Liver (tissue), 9 donors: ENCODE results near the gene TEC. TPM values are rescaled to one million over a fixed set of nuclear protein-coding genes. Genes with fewer than 3 reads are reported as not detected.
A peak's percentile ranks its signal among the peaks of the same experiment; 100 is the strongest.

Experiments used
- DNase-seq: peaks from one replicate; pipeline ENCODE4 v3.0.0-alpha.2; 2017; ENCODE audit warnings: low spot score
- H3K27ac ChIP-seq, 2 donors: one replicate each; pipeline ENCODE4 v1.7.0; 2013; ENCODE audit warnings: inconsistent platforms in 2 of 2, low read length in 2 of 2, control low read depth in 1 of 2, low read depth in 1 of 2, mild to moderate bottlenecking in 1 of 2
- H3K27me3 ChIP-seq, 4 donors: one replicate each; pipeline versions ENCODE4 v1.6.1 to v1.7.0; 2013; ENCODE audit warnings: low read length in 3 of 4, inconsistent platforms in 1 of 4, mild to moderate bottlenecking in 1 of 4, moderate library complexity in 1 of 4; ENCODE audit not compliant: control insufficient read depth in 4 of 4, insufficient read depth in 4 of 4
- H3K36me3 ChIP-seq, 4 donors: one replicate each; pipeline versions ENCODE4 v1.6.1 to v1.7.0; 2013; ENCODE audit warnings: low read length in 3 of 4, mild to moderate bottlenecking in 3 of 4, low read depth in 1 of 4, moderate library complexity in 1 of 4; ENCODE audit not compliant: control insufficient read depth in 4 of 4, insufficient read depth in 3 of 4
- H3K4me1 ChIP-seq, 4 donors: one replicate each; pipeline versions ENCODE4 v1.6.1 to v1.7.0; 2013; ENCODE audit warnings: low read length in 3 of 4, mild to moderate bottlenecking in 3 of 4, moderate library complexity in 1 of 4; ENCODE audit not compliant: control insufficient read depth in 4 of 4, insufficient read depth in 4 of 4
- H3K4me3 ChIP-seq, 3 donors: one replicate each; pipeline versions ENCODE4 v1.6.1 to v1.7.0; 2013; ENCODE audit warnings: low read length in 3 of 3, control low read depth in 1 of 3, low read depth in 1 of 3, mild to moderate bottlenecking in 1 of 3
- H3K9ac ChIP-seq, 2 donors: one replicate each; pipeline ENCODE4 v1.7.0; 2013; ENCODE audit warnings: low read length in 2 of 2, mild to moderate bottlenecking in 2 of 2, moderate library complexity in 2 of 2, control low read depth in 1 of 2, low read depth in 1 of 2
- H3K9me3 ChIP-seq, 4 donors: one replicate each; pipeline versions ENCODE4 v1.6.1 to v1.7.0; 2013; ENCODE audit warnings: low read length in 3 of 4; ENCODE audit not compliant: control insufficient read depth in 4 of 4
- ATF3 ChIP-seq: IDR thresholded peaks from 2 replicates; pipeline ENCODE4 v1.6.1; 2016; ENCODE audit warnings: antibody characterized with exemption
- FOXA1 ChIP-seq: IDR thresholded peaks from 2 replicates; pipeline ENCODE4 v1.6.1; 2016; ENCODE audit warnings: antibody characterized with exemption
- GABPA ChIP-seq, 2 donors: IDR thresholded peaks in 1 of 2; conservative IDR thresholded peaks in 1 of 2; 2 replicates each; pipeline ENCODE4 v1.6.1; 2016; ENCODE audit warnings: antibody characterized with exemption in 2 of 2, mild to moderate bottlenecking in 1 of 2, moderate library complexity in 1 of 2
- HNF4A ChIP-seq, 2 donors: conservative IDR thresholded peaks; 2 replicates each; pipeline ENCODE4 v1.6.1; 2016; ENCODE audit warnings: antibody characterized with exemption in 2 of 2, mild to moderate bottlenecking in 2 of 2
- HNF4G ChIP-seq: IDR thresholded peaks from 2 replicates; pipeline ENCODE4 v1.6.1; 2016; ENCODE audit warnings: antibody characterized with exemption
- JUND ChIP-seq, 2 donors: IDR thresholded peaks; 2 replicates each; pipeline ENCODE4 v1.6.1; 2016; ENCODE audit warnings: antibody characterized with exemption in 2 of 2
- NR2F2 ChIP-seq: IDR thresholded peaks from 2 replicates; pipeline ENCODE4 v1.6.1; 2016; ENCODE audit warnings: antibody characterized with exemption
- RAD21 ChIP-seq, 2 donors: IDR thresholded peaks; 2 replicates each; pipeline ENCODE4 v1.6.1; 2016; ENCODE audit warnings: antibody characterized with exemption in 2 of 2, mild to moderate bottlenecking in 2 of 2
- RXRA ChIP-seq, 2 donors: IDR thresholded peaks; 2 replicates each; pipeline ENCODE4 v1.6.1; 2017 to 2018; ENCODE audit warnings: antibody characterized with exemption in 2 of 2, mild to moderate bottlenecking in 1 of 2
- SP1 ChIP-seq: IDR thresholded peaks from 2 replicates; pipeline ENCODE4 v1.6.1; 2018; ENCODE audit warnings: antibody characterized with exemption, mild to moderate bottlenecking
- TAF1 ChIP-seq: conservative IDR thresholded peaks from 2 replicates; pipeline ENCODE4 v1.6.1; 2016; ENCODE audit warnings: antibody characterized with exemption, mild to moderate bottlenecking
- YY1 ChIP-seq: IDR thresholded peaks from 2 replicates; pipeline ENCODE4 v1.6.1; 2016; ENCODE audit warnings: antibody characterized with exemption, mild to moderate bottlenecking
- ZBTB33 ChIP-seq: IDR thresholded peaks from 2 replicates; pipeline ENCODE4 v1.6.1; 2016; ENCODE audit warnings: antibody characterized with exemption
- WGBS: extraction: QIAGEN DNeasy Blood & Tissue Kit; methylation state at CpG from one replicate; pipeline ENCODE4 v1.1.7; 2013; 5-methylcytosine and 5-hydroxymethylcytosine counted together
- polyA plus RNA-seq, 2 donors: library from polyadenylated mRNA; stranded (reverse) in 1 of 2; unstranded in 1 of 2; fragments of 200-250 nt in 1 of 2; fragments of >200 nt in 1 of 2; fragmentation: Nextera tagmentation in 1 of 2; extraction: Ambion mirVana in 1 of 2; gene quantifications; one replicate each; pipeline versions ENCODE4 v1.2.1 to v1.2.3, GENCODE V29; 2013 to 2015
- total RNA-seq, 2 donors: library from RNA; depleted of rRNA; stranded (reverse); fragments of >200 nt; gene quantifications; one replicate each; pipeline ENCODE4 v1.2.3, GENCODE V29; 2014
- TF ChIP-seq, protein P1 (sequence below): IDR thresholded peaks from 2 replicates; pipeline ENCODE4 v1.6.1; 2016; ENCODE audit warnings: antibody characterized with exemption, mild to moderate bottlenecking
- TF ChIP-seq, protein P2 (sequence below): fragments of 150-350 bp; IDR thresholded peaks from 2 replicates; pipeline ENCODE4 v1.5.1; 2017; ENCODE audit warnings: improper control_type of control experiment, low read depth, low read length; ENCODE audit not compliant: missing input control
- donor health status: healthy.
- donor health status: healthy.
- donor health status: healthy.
- donor health status: healthy.
- donor health status: healthy.

The TEC gene
- total and polyA plus RNA-seq, 4 donors = 1.1 to 4.7 (median 2.0) TPM

GRCh38 chr4:48255072-48255958, 14.3 kb downstream of the TEC start:
- H3K36me3 ChIP-seq = no peaks in the 10 kb centered on the region
- peak overlapping the region in 1 of 2 donors; percentile 27 for H3K27ac ChIP-seq
- H3K9me3 ChIP-seq = no peaks in the 10 kb centered on the region
- H3K4me1 ChIP-seq = peaks cover 2 to 21% (median 12%) of the 10 kb centered on the region in 4 donors
- 79% methylated on average over 6 of the region's 6 CpGs for WGBS
- H3K9ac ChIP-seq = no peak overlapping the region
- DNase-seq = peak; percentile 57
- no peak overlapping the region for H3K4me3 ChIP-seq
- no peaks in the 10 kb centered on the region for H3K27me3 ChIP-seq
- no peak for TF ChIP-seq RAD21 (IDR thresholded peaks at IDR 0.05)
- TF ChIP-seq FOXA1 = no peak
- no peak for TF ChIP-seq YY1
- TF ChIP-seq, protein P1, sequence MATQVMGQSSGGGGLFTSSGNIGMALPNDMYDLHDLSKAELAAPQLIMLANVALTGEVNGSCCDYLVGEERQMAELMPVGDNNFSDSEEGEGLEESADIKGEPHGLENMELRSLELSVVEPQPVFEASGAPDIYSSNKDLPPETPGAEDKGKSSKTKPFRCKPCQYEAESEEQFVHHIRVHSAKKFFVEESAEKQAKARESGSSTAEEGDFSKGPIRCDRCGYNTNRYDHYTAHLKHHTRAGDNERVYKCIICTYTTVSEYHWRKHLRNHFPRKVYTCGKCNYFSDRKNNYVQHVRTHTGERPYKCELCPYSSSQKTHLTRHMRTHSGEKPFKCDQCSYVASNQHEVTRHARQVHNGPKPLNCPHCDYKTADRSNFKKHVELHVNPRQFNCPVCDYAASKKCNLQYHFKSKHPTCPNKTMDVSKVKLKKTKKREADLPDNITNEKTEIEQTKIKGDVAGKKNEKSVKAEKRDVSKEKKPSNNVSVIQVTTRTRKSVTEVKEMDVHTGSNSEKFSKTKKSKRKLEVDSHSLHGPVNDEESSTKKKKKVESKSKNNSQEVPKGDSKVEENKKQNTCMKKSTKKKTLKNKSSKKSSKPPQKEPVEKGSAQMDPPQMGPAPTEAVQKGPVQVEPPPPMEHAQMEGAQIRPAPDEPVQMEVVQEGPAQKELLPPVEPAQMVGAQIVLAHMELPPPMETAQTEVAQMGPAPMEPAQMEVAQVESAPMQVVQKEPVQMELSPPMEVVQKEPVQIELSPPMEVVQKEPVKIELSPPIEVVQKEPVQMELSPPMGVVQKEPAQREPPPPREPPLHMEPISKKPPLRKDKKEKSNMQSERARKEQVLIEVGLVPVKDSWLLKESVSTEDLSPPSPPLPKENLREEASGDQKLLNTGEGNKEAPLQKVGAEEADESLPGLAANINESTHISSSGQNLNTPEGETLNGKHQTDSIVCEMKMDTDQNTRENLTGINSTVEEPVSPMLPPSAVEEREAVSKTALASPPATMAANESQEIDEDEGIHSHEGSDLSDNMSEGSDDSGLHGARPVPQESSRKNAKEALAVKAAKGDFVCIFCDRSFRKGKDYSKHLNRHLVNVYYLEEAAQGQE = no peak
- no peak for TF ChIP-seq NR2F2
- TF ChIP-seq JUND (IDR thresholded peaks at IDR 0.05) = no peak
- TF ChIP-seq, protein P2, sequence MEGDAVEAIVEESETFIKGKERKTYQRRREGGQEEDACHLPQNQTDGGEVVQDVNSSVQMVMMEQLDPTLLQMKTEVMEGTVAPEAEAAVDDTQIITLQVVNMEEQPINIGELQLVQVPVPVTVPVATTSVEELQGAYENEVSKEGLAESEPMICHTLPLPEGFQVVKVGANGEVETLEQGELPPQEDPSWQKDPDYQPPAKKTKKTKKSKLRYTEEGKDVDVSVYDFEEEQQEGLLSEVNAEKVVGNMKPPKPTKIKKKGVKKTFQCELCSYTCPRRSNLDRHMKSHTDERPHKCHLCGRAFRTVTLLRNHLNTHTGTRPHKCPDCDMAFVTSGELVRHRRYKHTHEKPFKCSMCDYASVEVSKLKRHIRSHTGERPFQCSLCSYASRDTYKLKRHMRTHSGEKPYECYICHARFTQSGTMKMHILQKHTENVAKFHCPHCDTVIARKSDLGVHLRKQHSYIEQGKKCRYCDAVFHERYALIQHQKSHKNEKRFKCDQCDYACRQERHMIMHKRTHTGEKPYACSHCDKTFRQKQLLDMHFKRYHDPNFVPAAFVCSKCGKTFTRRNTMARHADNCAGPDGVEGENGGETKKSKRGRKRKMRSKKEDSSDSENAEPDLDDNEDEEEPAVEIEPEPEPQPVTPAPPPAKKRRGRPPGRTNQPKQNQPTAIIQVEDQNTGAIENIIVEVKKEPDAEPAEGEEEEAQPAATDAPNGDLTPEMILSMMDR = no peak
- TF ChIP-seq SP1 = no peak
- no peak for TF ChIP-seq RXRA (IDR thresholded peaks at IDR 0.05)

- H3K27me3 ChIP-seq = no peaks in the 10 kb centered on the region
- TF ChIP-seq ZBTB33 (no peak), RXRA (IDR thresholded peaks at IDR 0.05) (peak; percentile 92 to 94), JUND (IDR thresholded peaks at IDR 0.05) (peak in 1 of 2 donors; percentile 75), ATF3 (peak; percentile 44), YY1 (peak; percentile 51), HNF4A (conservative IDR thresholded peaks at IDR 0.05) (peak; percentile 88), NR2F2 (peak; percentile 25), GABPA (IDR thresholded peaks at IDR 0.05 in 1 of 2, conservative IDR thresholded peaks at IDR 0.05 in 1 of 2) (no peak), FOXA1 (peak; percentile 14), TAF1 (no peak), SP1 (peak; percentile 72), HNF4G (no peak)
- TF ChIP-seq, protein P1 = peak; percentile 59
Measured at GRCh38 chr4:48254381-48255071, 15.1 kb downstream of the TEC start.

More at GRCh38 chr4:48254381-48255071, 15.1 kb downstream of the TEC start:
- peaks cover 2 to 16% (median 12%) of the 10 kb centered on the region in 4 donors for H3K4me1 ChIP-seq
- H3K27ac ChIP-seq = peak overlapping the region in 1 of 2 donors; percentile 27
- no peak overlapping the region for H3K9ac ChIP-seq
- H3K9me3 ChIP-seq = no peaks in the 10 kb centered on the region
- peak overlapping the region in 1 of 3 donors; percentile 4 for H3K4me3 ChIP-seq
- H3K36me3 ChIP-seq = no peaks in the 10 kb centered on the region
- no peak for DNase-seq
- 43% methylated on average over 6 of the region's 6 CpGs for WGBS
